ENCODE results near the gene TLE6. TPM values are rescaled to one million over a fixed set of nuclear protein-coding genes. Genes with fewer than 3 reads are reported as not detected.

TLE6 gene
- total RNA-seq, 1 experiment from 2014 or later: 1.1 TPM

GRCh38 chr19:2997720-2998119, 20.4 kb downstream of the TLE6 start:
- Histone ChIP-seq H3K4me1 (replicated peaks; ENCODE audit: insufficient read depth) (no peaks in the 10 kb centered on the region), H3K4me2 (no peak overlapping the region), H3K9me2 (ENCODE audit: insufficient read depth) (no peaks in the 10 kb centered on the region), H3K27ac (no peak overlapping the region), H4K20me1 (ENCODE audit: insufficient read depth) (no peaks in the 10 kb centered on the region), H2AFZ (no peak overlapping the region), H3K9me3 (ENCODE audit: insufficient read depth, low read depth) (no peaks in the 10 kb centered on the region), H3K27me3 (ENCODE audit: insufficient read depth, low read depth) (no peaks in the 10 kb centered on the region), H3K4me3 (no peak overlapping the region), H3F3A (ENCODE audit: insufficient read depth, low read depth) (no peaks in the 10 kb centered on the region), H3K36me3 (ENCODE audit: low read depth) (no peaks in the 10 kb centered on the region), H3K79me2 (ENCODE audit: low read depth) (no peaks in the 10 kb centered on the region)
- DNase-seq: no peak
- ChIA-PET CTCF (no interaction called here), POLR2A (ENCODE audit: unreplicated experiment) (no interaction called here)
- TF ChIP-seq EZH2 (IDR thresholded peaks at IDR 0.05; ENCODE audit: low read depth) (no peak), CTCF (conservative IDR thresholded peaks at IDR 0.05) (no peak)
- BruUV-seq (replicated peaks): no TSS peak
- intact Hi-C loops (cut with micrococcal nuclease; ENCODE audit: unreplicated experiment): no loop called here

GRCh38 chr19:2998642-2999041, 21.3 kb downstream of the TLE6 start:
- Histone ChIP-seq H4K20me1 (ENCODE audit: insufficient read depth) (no peaks in the 10 kb centered on the region), H3K27ac (no peak overlapping the region), H3K9me2 (ENCODE audit: insufficient read depth) (no peaks in the 10 kb centered on the region), H3K9me3 (ENCODE audit: insufficient read depth, low read depth) (no peaks in the 10 kb centered on the region), H3K4me1 (replicated peaks; ENCODE audit: insufficient read depth) (no peaks in the 10 kb centered on the region), H3F3A (ENCODE audit: insufficient read depth, low read depth) (no peaks in the 10 kb centered on the region), H3K4me3 (no peak overlapping the region), H3K4me2 (no peak overlapping the region), H3K36me3 (ENCODE audit: low read depth) (no peaks in the 10 kb centered on the region), H3K79me2 (ENCODE audit: low read depth) (no peaks in the 10 kb centered on the region), H3K27me3 (ENCODE audit: insufficient read depth, low read depth) (no peaks in the 10 kb centered on the region), H2AFZ (no peak overlapping the region)
- DNase-seq: no peak
- intact Hi-C loops (cut with micrococcal nuclease; ENCODE audit: unreplicated experiment): no loop called here
- TF ChIP-seq EZH2 (IDR thresholded peaks at IDR 0.05; ENCODE audit: low read depth): no peak
- no peak for TF ChIP-seq CTCF (conservative IDR thresholded peaks at IDR 0.05)
- BruUV-seq (replicated peaks): no TSS peak
- CTCF ChIA-PET: no interaction called here
- POLR2A ChIA-PET (ENCODE audit: unreplicated experiment): no interaction called here

GRCh38 chr19:3001235-3001800, 24.0 kb downstream of the TLE6 start:
- H3K4me1 ChIP-seq (replicated peaks; ENCODE audit: insufficient read depth): no peaks in the 10 kb centered on the region
- no peaks in the 10 kb centered on the region for H4K20me1 ChIP-seq (ENCODE audit: insufficient read depth)
- intact Hi-C loops (cut with micrococcal nuclease; ENCODE audit: unreplicated experiment): no loop called here
- no peaks in the 10 kb centered on the region for H3K9me3 ChIP-seq (ENCODE audit: insufficient read depth, low read depth)
- ChIA-PET CTCF (no interaction called here), POLR2A (ENCODE audit: unreplicated experiment) (interaction anchor here (0.6 kb wide), 1 partner anchor 11 kb away, joined by 4 read pairs; no protein-coding TSS in a partner anchor)
- no peaks in the 10 kb centered on the region for H3K79me2 ChIP-seq (ENCODE audit: low read depth)
- no peaks in the 10 kb centered on the region for H3K36me3 ChIP-seq (ENCODE audit: low read depth)
- DNase-seq: no peak
- no peaks in the 10 kb centered on the region for H3F3A ChIP-seq (ENCODE audit: insufficient read depth, low read depth)
- TF ChIP-seq CTCF (conservative IDR thresholded peaks at IDR 0.05): no peak
- TF ChIP-seq EZH2 (IDR thresholded peaks at IDR 0.05; ENCODE audit: low read depth): no peak
- H2AFZ ChIP-seq: no peak overlapping the region
- no peak overlapping the region for H3K4me2 ChIP-seq
- H3K27me3 ChIP-seq (ENCODE audit: insufficient read depth, low read depth): no peaks in the 10 kb centered on the region
- H3K4me3 ChIP-seq: no peak overlapping the region
- no TSS peak for BruUV-seq (replicated peaks)
- no peak overlapping the region for H3K27ac ChIP-seq
- no peaks in the 10 kb centered on the region for H3K9me2 ChIP-seq (ENCODE audit: insufficient read depth)

Measured in PC-9 (cell line).